Mesothelial cell of epicardium (in vitro differentiated cells): ENCODE data around the gene UMPS. TPM values are rescaled to one million over a fixed set of nuclear protein-coding genes. Genes with fewer than 3 reads are reported as not detected.

Experiments used
- DNase-seq, 2 experiments: peaks; one replicate each; pipeline ENCODE4 v3.0.0; 2021; ENCODE audit warnings: low spot score in 2 of 2; ENCODE audit not compliant: unreplicated experiment in 2 of 2
- H3K27ac Mint-ChIP-seq: 2 replicates; pipeline ENCODE4 v1.8.0; 2021; ENCODE audit warnings: mixed read lengths
- H3K27me3 Mint-ChIP-seq: 2 replicates; pipeline ENCODE4 v1.8.0; 2021; ENCODE audit warnings: low read depth, mixed read lengths
- H3K36me3 Mint-ChIP-seq: 2 replicates; pipeline ENCODE4 v1.8.0; 2021; ENCODE audit warnings: mixed read lengths
- H3K4me1 Mint-ChIP-seq: 2 replicates; pipeline ENCODE4 v1.8.0; 2021; ENCODE audit warnings: mixed read lengths
- H3K4me3 Mint-ChIP-seq: 2 replicates; pipeline ENCODE4 v1.8.0; 2021; ENCODE audit warnings: mild to moderate bottlenecking, moderate library complexity, mixed read lengths
- H3K9me3 Mint-ChIP-seq: 2 replicates; pipeline ENCODE4 v1.8.0; 2021; ENCODE audit warnings: mixed read lengths
- total RNA-seq: library from RNA; stranded (reverse); gene quantifications from 3 replicates; pipeline ENCODE4 v1.2.1, GENCODE V29; 2021
- TF ChIP-seq, protein P1 (sequence below): fragments of 200-600 bp; sonication (generic); IDR thresholded peaks from one replicate; pipeline ENCODE4 v1.5.0; 2021; ENCODE audit warnings: antibody characterized with exemption; ENCODE audit not compliant: unreplicated experiment

Gene UMPS
- total RNA-seq, 1 donor from 2014 or later = 37.3 TPM

- TF ChIP-seq, protein P1, sequence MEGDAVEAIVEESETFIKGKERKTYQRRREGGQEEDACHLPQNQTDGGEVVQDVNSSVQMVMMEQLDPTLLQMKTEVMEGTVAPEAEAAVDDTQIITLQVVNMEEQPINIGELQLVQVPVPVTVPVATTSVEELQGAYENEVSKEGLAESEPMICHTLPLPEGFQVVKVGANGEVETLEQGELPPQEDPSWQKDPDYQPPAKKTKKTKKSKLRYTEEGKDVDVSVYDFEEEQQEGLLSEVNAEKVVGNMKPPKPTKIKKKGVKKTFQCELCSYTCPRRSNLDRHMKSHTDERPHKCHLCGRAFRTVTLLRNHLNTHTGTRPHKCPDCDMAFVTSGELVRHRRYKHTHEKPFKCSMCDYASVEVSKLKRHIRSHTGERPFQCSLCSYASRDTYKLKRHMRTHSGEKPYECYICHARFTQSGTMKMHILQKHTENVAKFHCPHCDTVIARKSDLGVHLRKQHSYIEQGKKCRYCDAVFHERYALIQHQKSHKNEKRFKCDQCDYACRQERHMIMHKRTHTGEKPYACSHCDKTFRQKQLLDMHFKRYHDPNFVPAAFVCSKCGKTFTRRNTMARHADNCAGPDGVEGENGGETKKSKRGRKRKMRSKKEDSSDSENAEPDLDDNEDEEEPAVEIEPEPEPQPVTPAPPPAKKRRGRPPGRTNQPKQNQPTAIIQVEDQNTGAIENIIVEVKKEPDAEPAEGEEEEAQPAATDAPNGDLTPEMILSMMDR = no peak
- Mint-ChIP-seq H3K4me3 (no peak overlapping the region), H3K27me3 (no peaks in the 10 kb centered on the region), H3K27ac (no peak overlapping the region), H3K4me1 (no peaks in the 10 kb centered on the region), H3K9me3 (no peaks in the 10 kb centered on the region), H3K36me3 (peaks cover 3% of the 10 kb centered on the region)
- no peak for DNase-seq
These were observed 34.9 kb upstream of the UMPS start for GRCh38 chr3:124695369-124695768.

DNA sequence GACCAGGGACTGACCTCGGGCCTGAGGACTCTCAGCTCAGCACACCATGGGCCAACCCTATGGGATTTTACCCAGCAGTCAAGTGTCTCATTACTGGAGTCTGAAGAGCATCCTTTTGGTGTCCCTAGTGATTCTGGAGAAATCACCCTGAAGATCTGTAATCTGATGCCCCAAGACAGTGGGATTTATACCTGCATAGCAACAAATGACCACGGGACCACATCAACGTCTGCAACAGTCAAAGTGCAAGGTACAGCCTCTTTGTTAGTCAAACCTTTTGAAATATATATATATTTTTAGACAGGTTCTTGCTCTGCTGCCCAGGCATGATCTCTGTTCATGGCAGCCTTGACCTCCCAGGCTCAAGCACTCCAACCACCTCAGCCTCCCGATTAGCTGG is 34.2 kb upstream of the UMPS start:
- H3K9me3 Mint-ChIP-seq = no peaks in the 10 kb centered on the region
- peaks cover 3% of the 10 kb centered on the region for H3K36me3 Mint-ChIP-seq
- H3K4me3 Mint-ChIP-seq = no peak overlapping the region
- no peak for DNase-seq
- TF ChIP-seq, protein P1 = no peak
- no peaks in the 10 kb centered on the region for H3K27me3 Mint-ChIP-seq
- H3K4me1 Mint-ChIP-seq = no peaks in the 10 kb centered on the region
- H3K27ac Mint-ChIP-seq = no peak overlapping the region

DNA sequence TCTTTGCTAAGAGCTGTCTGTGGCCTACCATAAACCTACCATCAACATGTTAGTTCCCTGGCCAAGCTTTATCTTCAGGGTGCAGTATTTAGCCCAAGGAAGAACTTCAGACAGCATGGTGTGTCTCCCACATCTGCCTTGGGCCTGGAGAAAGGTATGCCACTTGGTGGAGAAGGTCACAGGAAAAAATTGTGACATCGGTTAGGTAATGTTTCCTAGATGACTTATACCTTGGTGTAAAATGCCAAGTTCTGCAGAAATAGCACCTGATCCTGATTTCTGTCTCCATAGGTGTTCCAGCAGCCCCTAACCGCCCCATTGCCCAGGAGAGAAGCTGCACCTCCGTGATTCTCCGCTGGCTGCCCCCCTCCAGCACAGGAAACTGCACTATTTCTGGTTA is 33.0 kb upstream of the UMPS start:
- H3K36me3 Mint-ChIP-seq = peaks cover 3% of the 10 kb centered on the region
- H3K27ac Mint-ChIP-seq = no peak overlapping the region
- no peaks in the 10 kb centered on the region for H3K9me3 Mint-ChIP-seq
- no peak overlapping the region for H3K4me3 Mint-ChIP-seq
- TF ChIP-seq, protein P1 = no peak
- no peak for DNase-seq
- no peaks in the 10 kb centered on the region for H3K4me1 Mint-ChIP-seq
- H3K27me3 Mint-ChIP-seq = no peaks in the 10 kb centered on the region

- no peaks in the 10 kb centered on the region for H3K4me1 Mint-ChIP-seq
- peaks cover 3% of the 10 kb centered on the region for H3K36me3 Mint-ChIP-seq
- no peak overlapping the region for H3K4me3 Mint-ChIP-seq
- TF ChIP-seq, protein P1 = no peak
- no peak overlapping the region for H3K27ac Mint-ChIP-seq
- no peaks in the 10 kb centered on the region for H3K27me3 Mint-ChIP-seq
- no peak for DNase-seq
- H3K9me3 Mint-ChIP-seq = no peaks in the 10 kb centered on the region
These were observed 32.1 kb upstream of the UMPS start for GRCh38 chr3:124698030-124698770.

DNA sequence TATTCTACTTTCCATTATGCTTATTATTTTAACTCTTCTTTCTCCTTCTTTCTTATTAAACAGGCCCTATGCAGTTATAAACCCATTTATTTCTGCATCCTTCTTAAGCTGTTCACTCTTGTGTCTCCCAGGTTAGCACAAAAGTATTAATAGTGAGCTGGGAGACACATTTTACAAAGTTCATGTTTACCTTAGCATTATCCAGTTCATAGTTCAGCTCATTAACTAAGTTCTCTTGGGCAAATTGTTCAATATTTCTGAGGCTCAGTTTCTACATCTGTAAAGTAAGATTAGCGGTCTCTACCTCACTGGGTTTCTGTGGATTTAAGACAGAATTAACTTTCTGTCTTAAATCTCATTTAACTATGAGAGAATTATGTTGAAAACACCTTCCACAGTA is 31.2 kb upstream of the UMPS start:
- H3K27ac Mint-ChIP-seq = no peak overlapping the region
- no peaks in the 10 kb centered on the region for H3K4me1 Mint-ChIP-seq
- TF ChIP-seq, protein P1 = no peak
- no peak for DNase-seq
- H3K36me3 Mint-ChIP-seq = peaks cover 3% of the 10 kb centered on the region
- H3K27me3 Mint-ChIP-seq = no peaks in the 10 kb centered on the region
- no peaks in the 10 kb centered on the region for H3K9me3 Mint-ChIP-seq
- no peak overlapping the region for H3K4me3 Mint-ChIP-seq
